Activated T-cell treated with anti-CD3 and anti-CD28 coated beads for 4 hours (primary cell): ENCODE measurements around the gene ABCB10.

Source experiments
- DNase-seq: peaks from one replicate; pipeline ENCODE4 v3.0.0-alpha.2; 2020

Gene ABCB10

DNA sequence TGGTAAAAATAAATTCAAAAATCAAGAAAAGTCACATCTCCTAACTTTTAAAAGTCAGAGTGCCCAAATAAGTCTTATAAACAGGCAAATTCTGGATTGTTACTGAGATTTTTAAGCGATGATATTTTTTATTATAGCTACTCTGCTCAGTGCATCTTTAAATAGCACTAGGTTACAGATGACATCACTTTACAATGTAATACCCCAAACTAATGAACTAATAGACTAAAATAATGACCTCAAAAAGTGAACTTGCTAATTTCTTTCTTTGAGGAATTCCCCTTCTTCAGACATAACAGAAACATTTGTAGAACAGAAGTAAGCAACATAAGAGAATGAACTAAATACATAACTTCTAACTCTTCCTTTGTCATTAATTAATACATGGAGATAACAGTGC, 91.6 kb downstream of the ABCB10 start:
- no peak for DNase-seq
